ENCODE data around the gene ATRIP.

DNA sequence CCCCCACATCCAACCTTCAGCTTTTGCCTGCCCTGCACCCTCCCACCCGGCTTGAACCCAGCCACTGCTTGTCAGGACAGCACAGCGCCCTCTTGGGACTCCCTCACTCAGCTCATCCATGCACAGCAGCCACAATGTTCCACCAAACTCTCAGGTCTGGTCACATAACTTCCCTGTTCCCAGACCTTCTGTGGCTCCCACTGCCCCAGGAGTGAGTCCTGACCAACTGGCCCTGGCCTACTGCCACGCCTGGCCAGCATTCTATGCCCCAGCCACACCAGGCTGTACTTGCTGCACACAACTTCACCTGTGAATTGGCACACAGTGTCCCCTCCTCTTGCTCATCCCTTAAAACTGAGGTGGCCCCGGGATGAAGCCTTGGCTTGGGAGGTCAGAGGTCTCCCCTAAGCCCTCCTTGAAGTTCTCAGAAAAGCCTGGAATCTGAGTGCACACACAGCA is 37.7 kb upstream of the ATRIP start:
- TF ChIP-seq, protein P1, sequence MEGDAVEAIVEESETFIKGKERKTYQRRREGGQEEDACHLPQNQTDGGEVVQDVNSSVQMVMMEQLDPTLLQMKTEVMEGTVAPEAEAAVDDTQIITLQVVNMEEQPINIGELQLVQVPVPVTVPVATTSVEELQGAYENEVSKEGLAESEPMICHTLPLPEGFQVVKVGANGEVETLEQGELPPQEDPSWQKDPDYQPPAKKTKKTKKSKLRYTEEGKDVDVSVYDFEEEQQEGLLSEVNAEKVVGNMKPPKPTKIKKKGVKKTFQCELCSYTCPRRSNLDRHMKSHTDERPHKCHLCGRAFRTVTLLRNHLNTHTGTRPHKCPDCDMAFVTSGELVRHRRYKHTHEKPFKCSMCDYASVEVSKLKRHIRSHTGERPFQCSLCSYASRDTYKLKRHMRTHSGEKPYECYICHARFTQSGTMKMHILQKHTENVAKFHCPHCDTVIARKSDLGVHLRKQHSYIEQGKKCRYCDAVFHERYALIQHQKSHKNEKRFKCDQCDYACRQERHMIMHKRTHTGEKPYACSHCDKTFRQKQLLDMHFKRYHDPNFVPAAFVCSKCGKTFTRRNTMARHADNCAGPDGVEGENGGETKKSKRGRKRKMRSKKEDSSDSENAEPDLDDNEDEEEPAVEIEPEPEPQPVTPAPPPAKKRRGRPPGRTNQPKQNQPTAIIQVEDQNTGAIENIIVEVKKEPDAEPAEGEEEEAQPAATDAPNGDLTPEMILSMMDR (IDR thresholded peaks at IDR 0.05) = peak; percentile 21
- no peak for TF ChIP-seq EZH2 (IDR thresholded peaks at IDR 0.05)
